K562 (cell line): ENCODE results near the gene ITSN1.

Experiments used
- FOXP1 ChIP-seq: sonication (generic); formaldehyde crosslinking; IDR thresholded peaks from 2 replicates; pipeline ENCODE4 v1.8.0; 2022; ENCODE audit warnings: mild to moderate bottlenecking, missing genetic modification reagents
- JUN ChIP-seq, 2 experiments: sonication (generic) in 1 of 2; formaldehyde crosslinking in 1 of 2; IDR thresholded peaks; 2 replicates each; pipeline versions ENCODE4 v1.6.1 to v1.8.0; 2012 to 2022; ENCODE audit warnings: borderline replicate concordance in 2 of 2, mild to moderate bottlenecking in 2 of 2, improper control_type of control experiment in 1 of 2, low read depth in 1 of 2, low read length in 1 of 2, missing genetic modification reagents in 1 of 2
- POLR2AphosphoS5 ChIP-seq: IDR thresholded peaks from 2 replicates; pipeline ENCODE4 v1.6.1; 2011; ENCODE audit warnings: mild to moderate bottlenecking, low read depth, low read length, moderate library complexity; ENCODE audit not compliant: control insufficient read depth, insufficient read depth
- ZC3H4 ChIP-seq: sonication (generic); formaldehyde crosslinking; IDR thresholded peaks from 2 replicates; pipeline ENCODE4 v1.9.0; 2021; ENCODE audit warnings: missing genetic modification reagents, borderline replicate concordance
- TF ChIP-seq, protein P1 (sequence below), 3 experiments: IDR thresholded peaks in 2 of 3; conservative IDR thresholded peaks in 1 of 3; 2 replicates each; pipeline ENCODE4 v1.5.1; 2011 to 2012; ENCODE audit warnings: low read length in 3 of 3, mild to moderate bottlenecking in 3 of 3, control low read depth in 2 of 3, improper control_type of control experiment in 1 of 3, inconsistent platforms in 1 of 3, low read depth in 1 of 3, mixed read lengths in 1 of 3, moderate library complexity in 1 of 3; ENCODE audit not compliant: insufficient read depth in 2 of 3
- TF ChIP-seq, protein P2 (sequence below): conservative IDR thresholded peaks from 2 replicates; pipeline ENCODE4 v1.6.1; 2011; ENCODE audit warnings: low read depth, mild to moderate bottlenecking, low read length; ENCODE audit not compliant: control insufficient read depth
- TF ChIP-seq, protein P3 (sequence below): fragments of 250-450 bp; sonication (Bioruptor Pico); IDR thresholded peaks from 2 replicates; pipeline ENCODE4 v1.9.0; 2021; ENCODE audit warnings: mild to moderate bottlenecking
- TF ChIP-seq, protein P4 (sequence below): sonication (generic); formaldehyde crosslinking; IDR thresholded peaks from 2 replicates; pipeline ENCODE4 v1.8.1; 2023; ENCODE audit warnings: mild to moderate bottlenecking, missing genetic modification reagents, moderate library complexity

- no peak for TF ChIP-seq POLR2AphosphoS5
- TF ChIP-seq ZC3H4 (CRISPR knock-in tag) = no peak
- TF ChIP-seq, protein P1, sequence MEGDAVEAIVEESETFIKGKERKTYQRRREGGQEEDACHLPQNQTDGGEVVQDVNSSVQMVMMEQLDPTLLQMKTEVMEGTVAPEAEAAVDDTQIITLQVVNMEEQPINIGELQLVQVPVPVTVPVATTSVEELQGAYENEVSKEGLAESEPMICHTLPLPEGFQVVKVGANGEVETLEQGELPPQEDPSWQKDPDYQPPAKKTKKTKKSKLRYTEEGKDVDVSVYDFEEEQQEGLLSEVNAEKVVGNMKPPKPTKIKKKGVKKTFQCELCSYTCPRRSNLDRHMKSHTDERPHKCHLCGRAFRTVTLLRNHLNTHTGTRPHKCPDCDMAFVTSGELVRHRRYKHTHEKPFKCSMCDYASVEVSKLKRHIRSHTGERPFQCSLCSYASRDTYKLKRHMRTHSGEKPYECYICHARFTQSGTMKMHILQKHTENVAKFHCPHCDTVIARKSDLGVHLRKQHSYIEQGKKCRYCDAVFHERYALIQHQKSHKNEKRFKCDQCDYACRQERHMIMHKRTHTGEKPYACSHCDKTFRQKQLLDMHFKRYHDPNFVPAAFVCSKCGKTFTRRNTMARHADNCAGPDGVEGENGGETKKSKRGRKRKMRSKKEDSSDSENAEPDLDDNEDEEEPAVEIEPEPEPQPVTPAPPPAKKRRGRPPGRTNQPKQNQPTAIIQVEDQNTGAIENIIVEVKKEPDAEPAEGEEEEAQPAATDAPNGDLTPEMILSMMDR (IDR thresholded peaks at IDR 0.05 in 2 of 3, conservative IDR thresholded peaks at IDR 0.05 in 1 of 3; ENCODE audit: insufficient read depth in 2 of 3, low read depth in 1 of 3, low read length in 3 of 3) = no peak
- TF ChIP-seq JUN (IDR thresholded peaks at IDR 0.05; ENCODE audit: borderline replicate concordance, low read depth, low read length) = no peak
- no peak for TF ChIP-seq JUN (CRISPR knock-in tag; IDR thresholded peaks at IDR 0.05; ENCODE audit: borderline replicate concordance)
- TF ChIP-seq, protein P2, sequence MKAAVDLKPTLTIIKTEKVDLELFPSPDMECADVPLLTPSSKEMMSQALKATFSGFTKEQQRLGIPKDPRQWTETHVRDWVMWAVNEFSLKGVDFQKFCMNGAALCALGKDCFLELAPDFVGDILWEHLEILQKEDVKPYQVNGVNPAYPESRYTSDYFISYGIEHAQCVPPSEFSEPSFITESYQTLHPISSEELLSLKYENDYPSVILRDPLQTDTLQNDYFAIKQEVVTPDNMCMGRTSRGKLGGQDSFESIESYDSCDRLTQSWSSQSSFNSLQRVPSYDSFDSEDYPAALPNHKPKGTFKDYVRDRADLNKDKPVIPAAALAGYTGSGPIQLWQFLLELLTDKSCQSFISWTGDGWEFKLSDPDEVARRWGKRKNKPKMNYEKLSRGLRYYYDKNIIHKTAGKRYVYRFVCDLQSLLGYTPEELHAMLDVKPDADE = no peak
- no peak for TF ChIP-seq FOXP1 (CRISPR knock-in tag)
- TF ChIP-seq, protein P3, sequence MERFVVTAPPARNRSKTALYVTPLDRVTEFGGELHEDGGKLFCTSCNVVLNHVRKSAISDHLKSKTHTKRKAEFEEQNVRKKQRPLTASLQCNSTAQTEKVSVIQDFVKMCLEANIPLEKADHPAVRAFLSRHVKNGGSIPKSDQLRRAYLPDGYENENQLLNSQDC = no peak
- TF ChIP-seq, protein P4, sequence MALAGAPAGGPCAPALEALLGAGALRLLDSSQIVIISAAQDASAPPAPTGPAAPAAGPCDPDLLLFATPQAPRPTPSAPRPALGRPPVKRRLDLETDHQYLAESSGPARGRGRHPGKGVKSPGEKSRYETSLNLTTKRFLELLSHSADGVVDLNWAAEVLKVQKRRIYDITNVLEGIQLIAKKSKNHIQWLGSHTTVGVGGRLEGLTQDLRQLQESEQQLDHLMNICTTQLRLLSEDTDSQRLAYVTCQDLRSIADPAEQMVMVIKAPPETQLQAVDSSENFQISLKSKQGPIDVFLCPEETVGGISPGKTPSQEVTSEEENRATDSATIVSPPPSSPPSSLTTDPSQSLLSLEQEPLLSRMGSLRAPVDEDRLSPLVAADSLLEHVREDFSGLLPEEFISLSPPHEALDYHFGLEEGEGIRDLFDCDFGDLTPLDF (CRISPR knock-in tag) = no peak
Measured at GRCh38 chr21:33839806-33840205, 197.5 kb downstream of the ITSN1 start.
